Measurements from ENCODE around the gene GRK4.

The GRK4 gene

GRCh38 chr4:2941138-2942036 lies 22.0 kb upstream of the GRK4 start:
- Histone ChIP-seq H2AFZ (ENCODE audit: low read length) (no peak overlapping the region), H3K36me3 (ENCODE audit: insufficient read depth, low read length) (peaks cover 85% of the 10 kb centered on the region; the same call in 1 of the 2 replicates), H3K4me2 (ENCODE audit: low read depth, low read length, poor library complexity, severe bottlenecking) (no peak overlapping the region), H3F3A (ENCODE audit: low read depth) (no peaks in the 10 kb centered on the region), H3K27me3 (ENCODE audit: insufficient read depth, low read length, poor library complexity, severe bottlenecking) (no peaks in the 10 kb centered on the region), H3K79me2 (ENCODE audit: insufficient read depth, low read length) (no peaks in the 10 kb centered on the region), H3K9me3 (ENCODE audit: insufficient read depth, low read depth, low read length) (no peaks in the 10 kb centered on the region), H3K4me1 (ENCODE audit: insufficient read depth, low read length, poor library complexity, severe bottlenecking) (no peaks in the 10 kb centered on the region), H4K20me1 (ENCODE audit: insufficient read depth, low read length, poor library complexity, severe bottlenecking) (no peaks in the 10 kb centered on the region), H3K4me3 (ENCODE audit: low read length, poor library complexity, severe bottlenecking) (no peak overlapping the region), H3K9me2 (replicated peaks; ENCODE audit: low read depth, low read length) (no peaks in the 10 kb centered on the region), H3K9ac (ENCODE audit: low read depth, low read length, poor library complexity, severe bottlenecking) (no peak overlapping the region)
- no peak for TF ChIP-seq EZH2phosphoT487 (IDR thresholded peaks at IDR 0.05; ENCODE audit: borderline replicate concordance)
- TF ChIP-seq CTCF (conservative IDR thresholded peaks at IDR 0.05; ENCODE audit: low read length), result no peak

GRCh38 chr4:2942037-2942531 lies 21.3 kb upstream of the GRK4 start:
- Histone ChIP-seq H3K36me3 (ENCODE audit: insufficient read depth, low read length) (peaks cover 91% of the 10 kb centered on the region; the same call in 1 of the 2 replicates), H3K79me2 (ENCODE audit: insufficient read depth, low read length) (no peaks in the 10 kb centered on the region), H3K9me3 (ENCODE audit: insufficient read depth, low read depth, low read length) (no peaks in the 10 kb centered on the region), H2AFZ (ENCODE audit: low read length) (no peak overlapping the region), H3F3A (ENCODE audit: low read depth) (no peaks in the 10 kb centered on the region), H3K27me3 (ENCODE audit: insufficient read depth, low read length, poor library complexity, severe bottlenecking) (no peaks in the 10 kb centered on the region), H3K4me1 (ENCODE audit: insufficient read depth, low read length, poor library complexity, severe bottlenecking) (no peaks in the 10 kb centered on the region), H3K9ac (ENCODE audit: low read depth, low read length, poor library complexity, severe bottlenecking) (no peak overlapping the region), H3K4me2 (ENCODE audit: low read depth, low read length, poor library complexity, severe bottlenecking) (no peak overlapping the region), H4K20me1 (ENCODE audit: insufficient read depth, low read length, poor library complexity, severe bottlenecking) (no peaks in the 10 kb centered on the region), H3K4me3 (ENCODE audit: low read length, poor library complexity, severe bottlenecking) (no peak overlapping the region), H3K9me2 (replicated peaks; ENCODE audit: low read depth, low read length) (no peaks in the 10 kb centered on the region)
- TF ChIP-seq CTCF (conservative IDR thresholded peaks at IDR 0.05; ENCODE audit: low read length) (no peak), EZH2phosphoT487 (IDR thresholded peaks at IDR 0.05; ENCODE audit: borderline replicate concordance) (no peak)

- Histone ChIP-seq H3K4me2 (ENCODE audit: low read depth, low read length, poor library complexity, severe bottlenecking) (no peak overlapping the region), H3K9ac (ENCODE audit: low read depth, low read length, poor library complexity, severe bottlenecking) (no peak overlapping the region), H3K36me3 (ENCODE audit: insufficient read depth, low read length) (peaks cover 91% of the 10 kb centered on the region; the same call in 1 of the 2 replicates)
Measured at GRCh38 chr4:2942532-2943363, 20.6 kb upstream of the GRK4 start.

More at GRCh38 chr4:2942532-2943363, 20.6 kb upstream of the GRK4 start:
- Histone ChIP-seq H2AFZ (ENCODE audit: low read length) (no peak overlapping the region), H3F3A (ENCODE audit: low read depth) (no peaks in the 10 kb centered on the region), H3K4me3 (ENCODE audit: low read length, poor library complexity, severe bottlenecking) (no peak overlapping the region), H4K20me1 (ENCODE audit: insufficient read depth, low read length, poor library complexity, severe bottlenecking) (no peaks in the 10 kb centered on the region), H3K27me3 (ENCODE audit: insufficient read depth, low read length, poor library complexity, severe bottlenecking) (no peaks in the 10 kb centered on the region), H3K9me3 (ENCODE audit: insufficient read depth, low read depth, low read length) (no peaks in the 10 kb centered on the region), H3K79me2 (ENCODE audit: insufficient read depth, low read length) (no peaks in the 10 kb centered on the region), H3K4me1 (ENCODE audit: insufficient read depth, low read length, poor library complexity, severe bottlenecking) (no peaks in the 10 kb centered on the region), H3K9me2 (replicated peaks; ENCODE audit: low read depth, low read length) (no peaks in the 10 kb centered on the region)
- TF ChIP-seq EZH2phosphoT487 (IDR thresholded peaks at IDR 0.05; ENCODE audit: borderline replicate concordance), result no peak
- no peak for TF ChIP-seq CTCF (conservative IDR thresholded peaks at IDR 0.05; ENCODE audit: low read length)

Measured in Loucy (cell line).